ENCODE measurements around the gene PRR4. TPM values are rescaled to one million over a fixed set of nuclear protein-coding genes. Genes with fewer than 3 reads are reported as not detected.

The PRR4 gene
- 1 to 10 TPM in 2 of 4 donors, not detected in 2; 1.2 to 3.5 TPM for total RNA-seq

- Histone ChIP-seq H3K27ac (no peak within 1 kb of the TSS), H3K4me3 (no peak within 1 kb of the TSS), H3K27me3 (no peaks in the 10 kb centered on the region), H3K36me3 (no peaks in the 10 kb centered on the region), H3K4me1 (no peaks in the 10 kb centered on the region), H3K9me3 (no peaks in the 10 kb centered on the region)
- ATAC-seq (no peak), DNase-seq (no peak)
- in situ Hi-C loops (cut with MboI; ENCODE audit: low sequenced_read_pairs in 4 of 4) (no loop called here), intact Hi-C loops (cut with DNase I; ENCODE audit: low total_unique reads) (no loop called here)
- TF ChIP-seq POLR2A (IDR thresholded peaks at IDR 0.05) (no peak), CTCF (IDR thresholded peaks at IDR 0.05 in 4 of 5, conservative IDR thresholded peaks at IDR 0.05 in 1 of 5) (no peak)
Measured at GRCh38 chr12:10849425-10849878, at the start of gene PRR4. Gene PRR4 (minus strand): TSS chr12:10849475. CDS start chr12:10849437, 38 bp downstream.

- Histone ChIP-seq H3K27me3 (no peaks in the 10 kb centered on the region), H3K36me3 (peaks cover 0 to 2% of the 10 kb centered on the region in 2 donors), H3K9me3 (no peaks in the 10 kb centered on the region), H3K4me1 (no peaks in the 10 kb centered on the region), H3K27ac (no peak overlapping the region), H3K4me3 (no peak overlapping the region)
- ATAC-seq (no peak), DNase-seq (no peak)
- in situ Hi-C loops (cut with MboI; ENCODE audit: low sequenced_read_pairs in 4 of 4), result no loop called here
- TF ChIP-seq CTCF (IDR thresholded peaks at IDR 0.05 in 4 of 5, conservative IDR thresholded peaks at IDR 0.05 in 1 of 5) (no peak), POLR2A (IDR thresholded peaks at IDR 0.05) (no peak)
- intact Hi-C loops (cut with DNase I; ENCODE audit: low total_unique reads), result no loop called here
Measured at GRCh38 chr12:10896854-10897253, 47.6 kb upstream of the PRR4 start.

- Histone ChIP-seq H3K27me3 (no peaks in the 10 kb centered on the region), H3K27ac (no peak overlapping the region), H3K36me3 (peaks cover 0 to 2% of the 10 kb centered on the region in 2 donors), H3K4me3 (no peak overlapping the region), H3K4me1 (no peaks in the 10 kb centered on the region), H3K9me3 (no peaks in the 10 kb centered on the region)
- in situ Hi-C loops (cut with MboI; ENCODE audit: low sequenced_read_pairs in 4 of 4), result no loop called here
- no peak for TF ChIP-seq CTCF (IDR thresholded peaks at IDR 0.05 in 4 of 5, conservative IDR thresholded peaks at IDR 0.05 in 1 of 5)
- TF ChIP-seq POLR2A (IDR thresholded peaks at IDR 0.05), result no peak
- intact Hi-C loops (cut with DNase I; ENCODE audit: low total_unique reads), result no loop called here
- ATAC-seq (no peak), DNase-seq (no peak)
Measured at GRCh38 chr12:10891937-10892336, 42.7 kb upstream of the PRR4 start.

- no peak for ATAC-seq
- in situ Hi-C loops (cut with MboI; ENCODE audit: low sequenced_read_pairs in 4 of 4), result no loop called here
Measured at GRCh38 chr12:10889226-10889625, 40.0 kb upstream of the PRR4 start.

More at GRCh38 chr12:10889226-10889625, 40.0 kb upstream of the PRR4 start:
- H3K27ac ChIP-seq, result no peak overlapping the region
- no peak for DNase-seq
- H3K9me3 ChIP-seq, result no peaks in the 10 kb centered on the region
- no peak for TF ChIP-seq POLR2A (IDR thresholded peaks at IDR 0.05)
- no peak for TF ChIP-seq CTCF (IDR thresholded peaks at IDR 0.05 in 4 of 5, conservative IDR thresholded peaks at IDR 0.05 in 1 of 5)
- intact Hi-C loops (cut with DNase I; ENCODE audit: low total_unique reads), result no loop called here
- no peaks in the 10 kb centered on the region for H3K36me3 ChIP-seq
- no peak overlapping the region for H3K4me3 ChIP-seq
- H3K27me3 ChIP-seq, result no peaks in the 10 kb centered on the region
- no peaks in the 10 kb centered on the region for H3K4me1 ChIP-seq

Data from gastrocnemius medialis (tissue), 4 donors.